Stimulated activated naive CD8-positive, alpha-beta T cell treated with anti-CD3 and anti-CD28 coated beads, Interleukin-15, amount 100 ng/mL, for 72 hours (primary cell): ENCODE measurements around the gene AKR7A2.

Source experiments
- ATAC-seq: fragments of 150-1000 bp; cut with Tn5 transposase; 2 replicates; pipeline ENCODE4 v1.10.0; 2021; ENCODE audit warnings: mild to moderate bottlenecking, moderate library complexity
- DNase-seq, 2 donors: peaks; one replicate each; pipeline ENCODE4 v3.0.0; 2021 to 2022
- H3K27ac Mint-ChIP-seq, 2 donors: one replicate each; pipeline ENCODE4 v1.8.0; 2022; ENCODE audit warnings: mild to moderate bottlenecking in 2 of 2, mixed read lengths in 2 of 2, moderate library complexity in 2 of 2
- H3K27me3 Mint-ChIP-seq: one replicate; pipeline ENCODE4 v1.8.0; 2022; ENCODE audit warnings: mixed read lengths
- H3K4me1 Mint-ChIP-seq: one replicate; pipeline ENCODE4 v1.8.0; 2022; ENCODE audit warnings: mild to moderate bottlenecking, mixed read lengths
- H3K4me3 Mint-ChIP-seq, 2 donors: one replicate each; pipeline ENCODE4 v1.8.0; 2022; ENCODE audit warnings: mild to moderate bottlenecking in 2 of 2, mixed read lengths in 2 of 2, moderate library complexity in 1 of 2
- H3K9me3 Mint-ChIP-seq, 2 donors: one replicate each; pipeline ENCODE4 v1.8.0; 2022; ENCODE audit warnings: mixed read lengths in 2 of 2

The AKR7A2 gene

GRCh38 chr1:19347533-19348172, 35.7 kb upstream of the AKR7A2 start:
- H3K27me3 Mint-ChIP-seq, result no peaks in the 10 kb centered on the region
- no peaks in the 10 kb centered on the region for H3K9me3 Mint-ChIP-seq
- peak overlapping the region in 1 of 2 donors; percentile 69 for H3K27ac Mint-ChIP-seq
- no peak for DNase-seq
- no peak for ATAC-seq
- peaks cover 1% of the 10 kb centered on the region for H3K4me1 Mint-ChIP-seq
- no peak overlapping the region for H3K4me3 Mint-ChIP-seq

- DNase-seq (no peak), ATAC-seq (no peak)
- H3K9me3 Mint-ChIP-seq, result no peaks in the 10 kb centered on the region
- H3K4me1 Mint-ChIP-seq, result peaks cover 11% of the 10 kb centered on the region
- no peak overlapping the region for H3K27ac Mint-ChIP-seq
- no peak overlapping the region for H3K4me3 Mint-ChIP-seq
- no peaks in the 10 kb centered on the region for H3K27me3 Mint-ChIP-seq
Measured at GRCh38 chr1:19346026-19346425, 34.1 kb upstream of the AKR7A2 start.

GRCh38 chr1:19345391-19345790, 33.4 kb upstream of the AKR7A2 start:
- no peaks in the 10 kb centered on the region for H3K27me3 Mint-ChIP-seq
- H3K27ac Mint-ChIP-seq, result peak overlapping the region in 1 of 2 donors; percentile 85
- H3K4me1 Mint-ChIP-seq, result peaks cover 11% of the 10 kb centered on the region
- H3K4me3 Mint-ChIP-seq, result no peak overlapping the region
- H3K9me3 Mint-ChIP-seq, result no peaks in the 10 kb centered on the region
- DNase-seq (no peak), ATAC-seq (no peak)

- Mint-ChIP-seq H3K27me3 (no peaks in the 10 kb centered on the region), H3K4me3 (no peak overlapping the region), H3K4me1 (peaks cover 11% of the 10 kb centered on the region), H3K27ac (peak overlapping the region in 1 of 2 donors; percentile 85), H3K9me3 (no peaks in the 10 kb centered on the region)
- ATAC-seq (no peak), DNase-seq (no peak)
Measured at GRCh38 chr1:19344831-19345230, 32.9 kb upstream of the AKR7A2 start.

GRCh38 chr1:19344372-19344810, 32.4 kb upstream of the AKR7A2 start:
- Mint-ChIP-seq H3K4me3 (no peak overlapping the region), H3K4me1 (peaks cover 11% of the 10 kb centered on the region), H3K27ac (peak overlapping the region in 1 of 2 donors; percentile 34), H3K9me3 (no peaks in the 10 kb centered on the region), H3K27me3 (no peaks in the 10 kb centered on the region)
- DNase-seq, result peak; percentile 37 to 40
- peak; percentile 62 for ATAC-seq

GRCh38 chr1:19343617-19344350, 31.8 kb upstream of the AKR7A2 start:
- Mint-ChIP-seq H3K4me3 (no peak overlapping the region), H3K27ac (peak overlapping the region in 1 of 2 donors; percentile 34), H3K27me3 (no peaks in the 10 kb centered on the region), H3K4me1 (peaks cover 11% of the 10 kb centered on the region), H3K9me3 (no peaks in the 10 kb centered on the region)
- ATAC-seq (peak; percentile 3), DNase-seq (no peak)

GRCh38 chr1:19342894-19343616, 31.1 kb upstream of the AKR7A2 start:
- DNase-seq (no peak), ATAC-seq (no peak)
- no peaks in the 10 kb centered on the region for H3K9me3 Mint-ChIP-seq
- H3K4me1 Mint-ChIP-seq, result peaks cover 14% of the 10 kb centered on the region
- no peaks in the 10 kb centered on the region for H3K27me3 Mint-ChIP-seq
- no peak overlapping the region for H3K4me3 Mint-ChIP-seq
- peak overlapping the region in 1 of 2 donors; percentile 89 for H3K27ac Mint-ChIP-seq

- Mint-ChIP-seq H3K4me3 (no peak overlapping the region), H3K9me3 (no peaks in the 10 kb centered on the region), H3K27me3 (no peaks in the 10 kb centered on the region), H3K4me1 (peaks cover 23% of the 10 kb centered on the region), H3K27ac (no peak overlapping the region)
- no peak for ATAC-seq
- no peak for DNase-seq
Measured at GRCh38 chr1:19342062-19342750, 30.3 kb upstream of the AKR7A2 start.

- peaks cover 30% of the 10 kb centered on the region for H3K4me1 Mint-ChIP-seq
- peak; percentile 58 for ATAC-seq
- no peak overlapping the region for H3K4me3 Mint-ChIP-seq
- H3K9me3 Mint-ChIP-seq, result no peaks in the 10 kb centered on the region
- no peaks in the 10 kb centered on the region for H3K27me3 Mint-ChIP-seq
- peak overlapping the region; percentile 7 to 35 for H3K27ac Mint-ChIP-seq
- DNase-seq, result peak; percentile 69 to 71
Measured at GRCh38 chr1:19341201-19342061, 29.5 kb upstream of the AKR7A2 start.

GRCh38 chr1:19340387-19340937, 28.5 kb upstream of the AKR7A2 start:
- no peak for ATAC-seq
- Mint-ChIP-seq H3K4me1 (peaks cover 38% of the 10 kb centered on the region), H3K27me3 (no peaks in the 10 kb centered on the region), H3K9me3 (no peaks in the 10 kb centered on the region), H3K27ac (peak overlapping the region in 1 of 2 donors; percentile 95), H3K4me3 (no peak overlapping the region)
- no peak for DNase-seq

- H3K4me1 Mint-ChIP-seq, result peaks cover 38% of the 10 kb centered on the region
- ATAC-seq (no peak), DNase-seq (no peak)
- no peaks in the 10 kb centered on the region for H3K27me3 Mint-ChIP-seq
- no peaks in the 10 kb centered on the region for H3K9me3 Mint-ChIP-seq
- H3K27ac Mint-ChIP-seq, result peak overlapping the region in 1 of 2 donors; percentile 86
- no peak overlapping the region for H3K4me3 Mint-ChIP-seq
Measured at GRCh38 chr1:19339214-19339861, 27.4 kb upstream of the AKR7A2 start.

GRCh38 chr1:19338323-19338762, 26.4 kb upstream of the AKR7A2 start:
- Mint-ChIP-seq H3K27ac (peak overlapping the region; percentile 46 to 88), H3K4me3 (no peak overlapping the region), H3K9me3 (no peaks in the 10 kb centered on the region), H3K4me1 (peaks cover 38% of the 10 kb centered on the region), H3K27me3 (no peaks in the 10 kb centered on the region)
- no peak for ATAC-seq
- DNase-seq, result no peak

GRCh38 chr1:19337289-19337688, 25.3 kb upstream of the AKR7A2 start:
- Mint-ChIP-seq H3K4me1 (peaks cover 33% of the 10 kb centered on the region), H3K27ac (no peak overlapping the region), H3K27me3 (no peaks in the 10 kb centered on the region), H3K9me3 (no peaks in the 10 kb centered on the region), H3K4me3 (peak overlapping the region in 1 of 2 donors; percentile 7)
- no peak for DNase-seq
- no peak for ATAC-seq

GRCh38 chr1:19336543-19336942, 24.6 kb upstream of the AKR7A2 start:
- DNase-seq, result peak in 1 of 2 donors; percentile 57
- Mint-ChIP-seq H3K4me3 (no peak overlapping the region), H3K9me3 (no peaks in the 10 kb centered on the region), H3K4me1 (peaks cover 27% of the 10 kb centered on the region), H3K27me3 (no peaks in the 10 kb centered on the region), H3K27ac (peak overlapping the region; percentile 61 to 88)
- peak; percentile 85 for ATAC-seq
